PC-9 (cell line): Measurements from ENCODE around the gene GHR. TPM values are rescaled to one million over a fixed set of nuclear protein-coding genes. Genes with fewer than 3 reads are reported as not detected.

ENCODE experiments used
- BruUV-seq: library from RNA; stranded (reverse); fragments of 400-500 nt; replicated peaks from 2 replicates; lab custom pipeline; 2021; lab: Mats Ljungman, UMichigan
- CTCF ChIA-PET: fragments of 300-600 bp; sonication (Branson Sonifier 250); formaldehyde crosslinking; loops from one replicate; lab custom pipeline; 2022; ENCODE audit warnings: antibody characterized with exemption; lab: Charles Lee
- POLR2A ChIA-PET: fragments of 300-600 bp; sonication (Branson Sonifier 250); formaldehyde crosslinking; loops from one replicate; lab custom pipeline; 2022; ENCODE audit warnings: antibody characterized with exemption; ENCODE audit not compliant: unreplicated experiment; lab: Charles Lee
- DNase-seq, 2 experiments: peaks; one replicate each; pipeline versions ENCODE4 v3.0.0 to v3.0.0-alpha.2; 2015 to 2022; ENCODE audit warnings: mixed read lengths in 1 of 2
- H2AFZ ChIP-seq: fragments of 200-600 bp; sonication (generic); 2 replicates; pipeline ENCODE4 v1.8.1; 2017; ENCODE audit warnings: antibody characterized with exemption
- H3F3A ChIP-seq: fragments of 200-600 bp; sonication (generic); 2 replicates; pipeline ENCODE4 v1.8.1; 2017; ENCODE audit warnings: antibody characterized with exemption, mild to moderate bottlenecking, low read depth; ENCODE audit not compliant: insufficient read depth
- H3K27ac ChIP-seq: fragments of 200-600 bp; sonication (generic); 2 replicates; pipeline ENCODE4 v1.6.1; 2016; ENCODE audit warnings: mixed run types
- H3K27me3 ChIP-seq: fragments of 200-600 bp; sonication (generic); 2 replicates; pipeline ENCODE4 v1.6.1; 2016; ENCODE audit warnings: low read depth, mixed run types; ENCODE audit not compliant: insufficient read depth
- H3K36me3 ChIP-seq: fragments of 200-600 bp; sonication (generic); 2 replicates; pipeline ENCODE4 v1.6.1; 2016; ENCODE audit warnings: low read depth, mixed run types
- H3K4me1 ChIP-seq: fragments of 200-600 bp; sonication (generic); replicated peaks from 2 replicates; pipeline ENCODE4 v1.6.1; 2016; ENCODE audit warnings: mixed run types; ENCODE audit not compliant: insufficient read depth
- H3K4me2 ChIP-seq: fragments of 200-600 bp; sonication (generic); 2 replicates; pipeline ENCODE4 v1.6.1; 2017; ENCODE audit warnings: mixed run types
- H3K4me3 ChIP-seq: fragments of 200-600 bp; sonication (generic); 2 replicates; pipeline ENCODE4 v1.6.1; 2016; ENCODE audit warnings: mixed run types
- H3K79me2 ChIP-seq: fragments of 200-600 bp; sonication (generic); 2 replicates; pipeline ENCODE4 v1.6.1; 2017; ENCODE audit warnings: low read depth, mixed run types
- H3K9me2 ChIP-seq: fragments of 200-600 bp; sonication (generic); 2 replicates; pipeline ENCODE4 v1.8.1; 2017; ENCODE audit warnings: mild to moderate bottlenecking; ENCODE audit not compliant: insufficient read depth
- H3K9me3 ChIP-seq: fragments of 200-600 bp; sonication (generic); 2 replicates; pipeline ENCODE4 v1.8.1; 2016; ENCODE audit warnings: low read depth; ENCODE audit not compliant: insufficient read depth
- H4K20me1 ChIP-seq: fragments of 200-600 bp; sonication (generic); 2 replicates; pipeline ENCODE4 v1.8.1; 2017; ENCODE audit not compliant: insufficient read depth
- EZH2 ChIP-seq: fragments of 200-600 bp; sonication (generic); IDR thresholded peaks from 2 replicates; pipeline ENCODE4 v1.8.0; 2017; ENCODE audit warnings: antibody characterized with exemption, low read depth
- intact Hi-C: fragments of 100-400 bp; cut with micrococcal nuclease; formaldehyde crosslinking; loops from one replicate; pipeline ENCODE4 v1.10.0; 2022; ENCODE audit not compliant: unreplicated experiment
- total RNA-seq: library from RNA; stranded (reverse); gene quantifications from 2 replicates; pipeline ENCODE4 v1.2.3, GENCODE V29; 2021
- TF ChIP-seq, protein P1 (sequence below): fragments of 200-600 bp; sonication (generic); conservative IDR thresholded peaks from 2 replicates; pipeline ENCODE4 v1.6.1; 2017; ENCODE audit warnings: mixed run types, antibody characterized with exemption, mild to moderate bottlenecking, moderate library complexity

The GHR gene
- total RNA-seq, 1 experiment from 2014 or later, result not detected

DNA sequence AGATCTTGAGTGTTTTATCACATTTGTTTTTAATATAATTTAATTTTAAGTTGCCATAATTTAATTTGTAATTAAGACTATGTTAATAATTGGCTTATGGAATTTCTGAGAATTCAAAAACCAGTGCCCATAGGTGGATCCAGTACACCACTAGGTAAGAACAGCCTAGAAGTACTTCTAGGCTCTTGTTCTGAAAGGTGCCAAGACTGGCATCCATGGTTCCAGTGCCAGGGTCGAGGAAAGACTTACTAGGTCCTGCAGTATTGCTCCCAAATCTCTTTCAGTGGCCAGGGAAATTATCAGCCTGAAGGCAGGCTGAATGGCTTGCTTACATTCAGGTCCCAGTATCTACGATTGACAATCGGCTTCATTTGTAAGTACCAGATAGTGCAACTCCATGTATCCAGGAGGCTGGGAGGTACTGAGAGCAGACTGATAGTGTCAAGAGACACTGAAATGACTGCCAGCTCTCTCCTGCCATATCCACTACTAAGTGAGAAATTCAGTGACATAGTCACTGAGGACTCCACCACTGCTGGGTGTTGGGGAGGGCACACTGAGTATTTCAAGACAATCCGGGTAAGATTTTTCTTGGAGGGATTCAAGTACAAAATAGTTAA is 174.2 kb downstream of the GHR start:
- Histone ChIP-seq H3K36me3 (no peaks in the 10 kb centered on the region), H3K27me3 (no peaks in the 10 kb centered on the region), H3K4me3 (no peak overlapping the region), H3K79me2 (no peaks in the 10 kb centered on the region), H3K9me2 (no peaks in the 10 kb centered on the region), H3K9me3 (no peaks in the 10 kb centered on the region), H3F3A (no peaks in the 10 kb centered on the region), H2AFZ (no peak overlapping the region), H3K4me1 (no peaks in the 10 kb centered on the region), H3K4me2 (no peak overlapping the region), H3K27ac (no peak overlapping the region), H4K20me1 (no peaks in the 10 kb centered on the region)
- ChIA-PET POLR2A (no interaction called here), CTCF (no interaction called here)
- no peak for TF ChIP-seq EZH2
- TF ChIP-seq, protein P1, sequence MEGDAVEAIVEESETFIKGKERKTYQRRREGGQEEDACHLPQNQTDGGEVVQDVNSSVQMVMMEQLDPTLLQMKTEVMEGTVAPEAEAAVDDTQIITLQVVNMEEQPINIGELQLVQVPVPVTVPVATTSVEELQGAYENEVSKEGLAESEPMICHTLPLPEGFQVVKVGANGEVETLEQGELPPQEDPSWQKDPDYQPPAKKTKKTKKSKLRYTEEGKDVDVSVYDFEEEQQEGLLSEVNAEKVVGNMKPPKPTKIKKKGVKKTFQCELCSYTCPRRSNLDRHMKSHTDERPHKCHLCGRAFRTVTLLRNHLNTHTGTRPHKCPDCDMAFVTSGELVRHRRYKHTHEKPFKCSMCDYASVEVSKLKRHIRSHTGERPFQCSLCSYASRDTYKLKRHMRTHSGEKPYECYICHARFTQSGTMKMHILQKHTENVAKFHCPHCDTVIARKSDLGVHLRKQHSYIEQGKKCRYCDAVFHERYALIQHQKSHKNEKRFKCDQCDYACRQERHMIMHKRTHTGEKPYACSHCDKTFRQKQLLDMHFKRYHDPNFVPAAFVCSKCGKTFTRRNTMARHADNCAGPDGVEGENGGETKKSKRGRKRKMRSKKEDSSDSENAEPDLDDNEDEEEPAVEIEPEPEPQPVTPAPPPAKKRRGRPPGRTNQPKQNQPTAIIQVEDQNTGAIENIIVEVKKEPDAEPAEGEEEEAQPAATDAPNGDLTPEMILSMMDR, result no peak
- intact Hi-C loops, result no loop called here
- no TSS peak for BruUV-seq
- DNase-seq, result no peak

DNA sequence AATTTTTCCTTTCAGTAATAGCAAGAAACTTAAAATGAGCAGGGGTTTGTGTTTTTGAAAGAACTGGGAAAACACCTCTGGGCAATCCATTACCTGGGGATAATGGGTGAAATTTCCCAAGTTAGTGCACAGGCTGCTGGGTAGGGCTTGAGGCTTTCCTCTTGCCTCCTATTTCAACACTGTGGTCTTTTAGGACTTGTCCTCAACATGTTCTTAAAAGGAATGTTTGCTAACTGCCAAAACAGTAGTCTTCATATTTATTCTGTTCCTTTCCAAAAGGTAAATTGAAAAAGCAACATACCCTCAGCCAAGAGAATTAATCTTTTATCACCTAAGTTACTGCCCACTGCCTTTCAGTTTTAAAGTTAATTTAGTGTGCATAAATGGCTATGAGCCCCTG is 175.1 kb downstream of the GHR start:
- intact Hi-C loops, result no loop called here
- no peak for DNase-seq
- Histone ChIP-seq H3K27me3 (no peaks in the 10 kb centered on the region), H3K4me2 (no peak overlapping the region), H3K27ac (no peak overlapping the region), H3K9me3 (no peaks in the 10 kb centered on the region), H2AFZ (no peak overlapping the region), H3K4me1 (no peaks in the 10 kb centered on the region), H3K79me2 (no peaks in the 10 kb centered on the region), H4K20me1 (no peaks in the 10 kb centered on the region), H3K36me3 (no peaks in the 10 kb centered on the region), H3K4me3 (no peak overlapping the region), H3K9me2 (no peaks in the 10 kb centered on the region), H3F3A (no peaks in the 10 kb centered on the region)
- TF ChIP-seq, protein P1, result no peak
- TF ChIP-seq EZH2, result no peak
- POLR2A ChIA-PET, result no interaction called here
- CTCF ChIA-PET, result no interaction called here
- BruUV-seq, result no TSS peak

DNA sequence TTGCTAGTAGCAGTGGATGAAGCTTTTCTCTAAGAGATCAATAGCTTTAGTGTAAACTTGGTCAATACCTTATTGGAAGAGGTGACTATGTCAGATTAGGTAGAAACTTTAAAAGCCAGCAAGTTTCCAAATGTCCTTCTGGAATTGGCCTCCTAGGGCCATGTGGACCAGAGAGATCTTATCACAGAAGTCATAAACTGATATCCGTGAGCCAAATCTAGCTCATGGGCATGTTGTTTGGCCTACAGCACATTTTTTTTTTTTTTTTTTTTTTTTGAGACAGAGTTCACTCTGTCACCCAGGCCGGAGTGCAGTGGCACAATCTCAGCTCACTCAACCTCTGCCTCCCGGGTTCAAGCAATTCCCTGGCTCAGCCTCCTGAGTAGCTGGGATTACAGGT is 175.9 kb downstream of the GHR start:
- Histone ChIP-seq H3K9me3 (no peaks in the 10 kb centered on the region), H3K27me3 (no peaks in the 10 kb centered on the region), H3F3A (no peaks in the 10 kb centered on the region), H3K27ac (no peak overlapping the region), H3K79me2 (no peaks in the 10 kb centered on the region), H3K36me3 (no peaks in the 10 kb centered on the region), H3K9me2 (no peaks in the 10 kb centered on the region), H3K4me2 (no peak overlapping the region), H4K20me1 (no peaks in the 10 kb centered on the region), H2AFZ (no peak overlapping the region), H3K4me1 (no peaks in the 10 kb centered on the region), H3K4me3 (no peak overlapping the region)
- no peak for DNase-seq
- ChIA-PET CTCF (no interaction called here), POLR2A (no interaction called here)
- no TSS peak for BruUV-seq
- TF ChIP-seq, protein P1, result no peak
- no peak for TF ChIP-seq EZH2
- intact Hi-C loops, result no loop called here
